ENCODE data around the gene IGFBP6. TPM values are rescaled to one million over a fixed set of nuclear protein-coding genes. Genes with fewer than 3 reads are reported as not detected.

IGFBP6 gene
- polyA plus RNA-seq, 4 donors: 3.4 to 135 (median 7.1) TPM

- Histone ChIP-seq H3K27ac (ENCODE audit: low read depth in 1 of 3, low read length in 2 of 3) (peak overlapping the region in 2 of 3 donors; percentile 12 to 50), H3K36me3 (ENCODE audit: control insufficient read depth in 3 of 3, insufficient read depth in 2 of 3, low read depth in 1 of 3, low read length in 3 of 3) (peaks cover 4 to 81% (median 6%) of the 10 kb centered on the region in 3 donors), H3K27me3 (ENCODE audit: control insufficient read depth in 3 of 3, insufficient read depth in 3 of 3, low read length in 3 of 3) (no peaks in the 10 kb centered on the region), H3K9me3 (ENCODE audit: control insufficient read depth in 2 of 2, insufficient read depth in 1 of 2, low read depth in 1 of 2, low read length in 1 of 2) (no peaks in the 10 kb centered on the region), H3K4me3 (ENCODE audit: low read depth in 1 of 3, low read length in 3 of 3) (no peak overlapping the region), H3K4me1 (ENCODE audit: control insufficient read depth in 3 of 3, insufficient read depth in 2 of 3, low read depth in 1 of 3, low read length in 2 of 3) (peaks cover 0 to 7% (median 2%) of the 10 kb centered on the region in 3 donors)
- FAIRE-seq (no peak), DNase-seq (no peak)
- WGBS, 3 donors: 61 to 65% (median 62%) methylated on average over 6 of the region's 6 CpGs
Observed at GRCh38 chr12:53073881-53074280, 23.6 kb upstream of the IGFBP6 start.

- H3K4me3 ChIP-seq (ENCODE audit: low read depth in 1 of 3, low read length in 3 of 3): no peak overlapping the region
- no peak for FAIRE-seq
- H3K27ac ChIP-seq (ENCODE audit: low read depth in 1 of 3, low read length in 2 of 3): peak overlapping the region in 2 of 3 donors; percentile 12 to 50
- 79 to 84% (median 83%) methylated on average over 11 of the region's 11 CpGs for WGBS, 3 donors
- peaks cover 4 to 75% (median 6%) of the 10 kb centered on the region in 3 donors for H3K36me3 ChIP-seq (ENCODE audit: control insufficient read depth in 3 of 3, insufficient read depth in 2 of 3, low read depth in 1 of 3, low read length in 3 of 3)
- peaks cover 0 to 7% (median 2%) of the 10 kb centered on the region in 3 donors for H3K4me1 ChIP-seq (ENCODE audit: control insufficient read depth in 3 of 3, insufficient read depth in 2 of 3, low read depth in 1 of 3, low read length in 2 of 3)
- H3K9me3 ChIP-seq (ENCODE audit: control insufficient read depth in 2 of 2, insufficient read depth in 1 of 2, low read depth in 1 of 2, low read length in 1 of 2): no peaks in the 10 kb centered on the region
- no peaks in the 10 kb centered on the region for H3K27me3 ChIP-seq (ENCODE audit: control insufficient read depth in 3 of 3, insufficient read depth in 3 of 3, low read length in 3 of 3)
- no peak for DNase-seq
Observed at GRCh38 chr12:53074283-53074998, 23.0 kb upstream of the IGFBP6 start.

GRCh38 chr12:53074999-53075370 lies 22.5 kb upstream of the IGFBP6 start:
- H3K9me3 ChIP-seq (ENCODE audit: control insufficient read depth in 2 of 2, insufficient read depth in 1 of 2, low read depth in 1 of 2, low read length in 1 of 2): no peaks in the 10 kb centered on the region
- H3K27me3 ChIP-seq (ENCODE audit: control insufficient read depth in 3 of 3, insufficient read depth in 3 of 3, low read length in 3 of 3): no peaks in the 10 kb centered on the region
- 92 to 95% (median 94%) methylated on average over 3 of the region's 3 CpGs for WGBS, 3 donors
- no peak for FAIRE-seq
- H3K4me1 ChIP-seq (ENCODE audit: control insufficient read depth in 3 of 3, insufficient read depth in 2 of 3, low read depth in 1 of 3, low read length in 2 of 3): peaks cover 0 to 9% (median 2%) of the 10 kb centered on the region in 3 donors
- no peak for DNase-seq
- H3K36me3 ChIP-seq (ENCODE audit: control insufficient read depth in 3 of 3, insufficient read depth in 2 of 3, low read depth in 1 of 3, low read length in 3 of 3): peaks cover 4 to 70% (median 6%) of the 10 kb centered on the region in 3 donors
- H3K27ac ChIP-seq (ENCODE audit: low read depth in 1 of 3, low read length in 2 of 3): no peak overlapping the region
- H3K4me3 ChIP-seq (ENCODE audit: low read depth in 1 of 3, low read length in 3 of 3): no peak overlapping the region

- 92 to 100% (median 98%) methylated on average over 3 of the region's 3 CpGs for WGBS, 3 donors
- Histone ChIP-seq H3K27ac (ENCODE audit: low read depth in 1 of 3, low read length in 2 of 3) (no peak overlapping the region), H3K9me3 (ENCODE audit: control insufficient read depth in 2 of 2, insufficient read depth in 1 of 2, low read depth in 1 of 2, low read length in 1 of 2) (no peaks in the 10 kb centered on the region), H3K27me3 (ENCODE audit: control insufficient read depth in 3 of 3, insufficient read depth in 3 of 3, low read length in 3 of 3) (no peaks in the 10 kb centered on the region), H3K4me3 (ENCODE audit: low read depth in 1 of 3, low read length in 3 of 3) (no peak overlapping the region), H3K36me3 (ENCODE audit: control insufficient read depth in 3 of 3, insufficient read depth in 2 of 3, low read depth in 1 of 3, low read length in 3 of 3) (peaks cover 4 to 58% (median 5%) of the 10 kb centered on the region in 3 donors), H3K4me1 (ENCODE audit: control insufficient read depth in 3 of 3, insufficient read depth in 2 of 3, low read depth in 1 of 3, low read length in 2 of 3) (peaks cover 0 to 5% (median 2%) of the 10 kb centered on the region in 3 donors)
- DNase-seq (no peak), FAIRE-seq (no peak)
Observed at GRCh38 chr12:53076461-53076860, 21.0 kb upstream of the IGFBP6 start.

- FAIRE-seq (no peak), DNase-seq (no peak)
- no peak overlapping the region for H3K4me3 ChIP-seq (ENCODE audit: low read depth in 1 of 3, low read length in 3 of 3)
- H3K27ac ChIP-seq (ENCODE audit: low read depth in 1 of 3, low read length in 2 of 3): no peak overlapping the region
- H3K9me3 ChIP-seq (ENCODE audit: control insufficient read depth in 2 of 2, insufficient read depth in 1 of 2, low read depth in 1 of 2, low read length in 1 of 2): no peaks in the 10 kb centered on the region
- 79 to 95% (median 94%) methylated on average over 8 of the region's 8 CpGs for WGBS, 3 donors
- peaks cover 0 to 5% (median 2%) of the 10 kb centered on the region in 3 donors for H3K4me1 ChIP-seq (ENCODE audit: control insufficient read depth in 3 of 3, insufficient read depth in 2 of 3, low read depth in 1 of 3, low read length in 2 of 3)
- H3K27me3 ChIP-seq (ENCODE audit: control insufficient read depth in 3 of 3, insufficient read depth in 3 of 3, low read length in 3 of 3): no peaks in the 10 kb centered on the region
- H3K36me3 ChIP-seq (ENCODE audit: control insufficient read depth in 3 of 3, insufficient read depth in 2 of 3, low read depth in 1 of 3, low read length in 3 of 3): peaks cover 4 to 52% (median 5%) of the 10 kb centered on the region in 3 donors
Observed at GRCh38 chr12:53077030-53077429, 20.4 kb upstream of the IGFBP6 start.

GRCh38 chr12:53078425-53079225 lies 18.8 kb upstream of the IGFBP6 start:
- no peak for FAIRE-seq

GRCh38 chr12:53079226-53080117 lies 18.0 kb upstream of the IGFBP6 start, which contains the start of gene SPRYD3:
TSS of gene SPRYD3 (minus strand) at chr12:53079390. CDS start at chr12:53079333, 57 bp downstream.
- no peaks in the 10 kb centered on the region for H3K27me3 ChIP-seq (ENCODE audit: control insufficient read depth in 3 of 3, insufficient read depth in 3 of 3, low read length in 3 of 3)
- FAIRE-seq: no peak
- peaks cover 0 to 5% (median 0%) of the 10 kb centered on the region in 3 donors for H3K4me1 ChIP-seq (ENCODE audit: control insufficient read depth in 3 of 3, insufficient read depth in 2 of 3, low read depth in 1 of 3, low read length in 2 of 3)
- peak; percentile 98 to 99 for DNase-seq
- peaks cover 2 to 32% (median 2%) of the 10 kb centered on the region in 3 donors for H3K36me3 ChIP-seq (ENCODE audit: control insufficient read depth in 3 of 3, insufficient read depth in 2 of 3, low read depth in 1 of 3, low read length in 3 of 3)
- peak within 1 kb of the TSS; percentile 53 to 76 (median 66) for H3K4me3 ChIP-seq (ENCODE audit: low read depth in 1 of 3, low read length in 3 of 3)
- peak within 1 kb of the TSS; percentile 88 to 92 (median 91) for H3K27ac ChIP-seq (ENCODE audit: low read depth in 1 of 3, low read length in 2 of 3)
- peaks cover 0 to 2% of the 10 kb centered on the region in 2 donors for H3K9me3 ChIP-seq (ENCODE audit: control insufficient read depth in 2 of 2, insufficient read depth in 1 of 2, low read depth in 1 of 2, low read length in 1 of 2)
- WGBS, 3 donors: 1 to 2% (median 2%) methylated on average over 43 to 67 of the region's 67 CpGs

More at GRCh38 chr12:53078425-53079225, 18.8 kb upstream of the IGFBP6 start:
- WGBS, 3 donors: 17 to 21% (median 20%) methylated on average over 22 to 25 of the region's 25 CpGs
- no peak for DNase-seq
- H3K4me1 ChIP-seq (ENCODE audit: control insufficient read depth in 3 of 3, insufficient read depth in 2 of 3, low read depth in 1 of 3, low read length in 2 of 3): peaks cover 0 to 5% (median 0%) of the 10 kb centered on the region in 3 donors
- no peaks in the 10 kb centered on the region for H3K27me3 ChIP-seq (ENCODE audit: control insufficient read depth in 3 of 3, insufficient read depth in 3 of 3, low read length in 3 of 3)
- no peaks in the 10 kb centered on the region for H3K9me3 ChIP-seq (ENCODE audit: control insufficient read depth in 2 of 2, insufficient read depth in 1 of 2, low read depth in 1 of 2, low read length in 1 of 2)
- H3K27ac ChIP-seq (ENCODE audit: low read depth in 1 of 3, low read length in 2 of 3): peak overlapping the region; percentile 24 to 81 (median 67)
- peak overlapping the region; percentile 53 to 76 (median 66) for H3K4me3 ChIP-seq (ENCODE audit: low read depth in 1 of 3, low read length in 3 of 3)
- H3K36me3 ChIP-seq (ENCODE audit: control insufficient read depth in 3 of 3, insufficient read depth in 2 of 3, low read depth in 1 of 3, low read length in 3 of 3): peaks cover 4 to 40% (median 5%) of the 10 kb centered on the region in 3 donors
